MCF 10A (cell line): ENCODE data around the gene REEP2. TPM values are rescaled to one million over a fixed set of nuclear protein-coding genes. Genes with fewer than 3 reads are reported as not detected.
A peak's percentile ranks its signal among the peaks of the same experiment; 100 is the strongest.

Experiments used
- BruUV-seq: library from RNA; stranded (reverse); fragments of 400-500 nt; replicated peaks from 2 replicates; lab custom pipeline; 2021; lab: Mats Ljungman, UMichigan
- CTCF ChIA-PET: fragments of 300-600 bp; sonication (Branson Sonifier 250); formaldehyde crosslinking; extraction: SDS; loops from one replicate; lab custom pipeline; 2021; ENCODE audit warnings: antibody characterized with exemption, inconsistent platforms; lab: Yijun Ruan, JAX
- POLR2A ChIA-PET: fragments of 300-600, 350-650 bp; sonication (Branson Sonifier 250); formaldehyde crosslinking; extraction: SDS; loops from one replicate; lab custom pipeline; 2020; ENCODE audit warnings: antibody characterized with exemption, inconsistent platforms; lab: Yijun Ruan, JAX
- DNase-seq: peaks from one replicate; pipeline ENCODE4 v3.0.0-alpha.2; 2018; ENCODE audit not compliant: unreplicated experiment
- H3K27ac Mint-ChIP-seq: one replicate; pipeline ENCODE4 v1.8.0; 2022; ENCODE audit warnings: mild to moderate bottlenecking, low read depth, mixed read lengths; ENCODE audit not compliant: unreplicated experiment
- H3K27me3 Mint-ChIP-seq: one replicate; pipeline ENCODE4 v1.8.0; 2022; ENCODE audit warnings: mixed read lengths; ENCODE audit not compliant: insufficient read depth, unreplicated experiment
- H3K36me3 Mint-ChIP-seq: one replicate; pipeline ENCODE4 v1.8.0; 2022; ENCODE audit warnings: mild to moderate bottlenecking, moderate library complexity, mixed read lengths; ENCODE audit not compliant: insufficient read depth, unreplicated experiment
- H3K4me1 Mint-ChIP-seq: one replicate; pipeline ENCODE4 v1.8.0; 2022; ENCODE audit warnings: mixed read lengths; ENCODE audit not compliant: insufficient read depth, unreplicated experiment
- H3K4me3 Mint-ChIP-seq: one replicate; pipeline ENCODE4 v1.8.0; 2022; ENCODE audit warnings: mild to moderate bottlenecking, moderate library complexity, mixed read lengths; ENCODE audit not compliant: unreplicated experiment
- H3K9me3 Mint-ChIP-seq: one replicate; pipeline ENCODE4 v1.8.0; 2022; ENCODE audit warnings: mixed read lengths; ENCODE audit not compliant: unreplicated experiment
- CTCF ChIP-seq: fragments of 200-600 bp; IDR thresholded peaks from one replicate; pipeline ENCODE4 v1.8.0; 2022; ENCODE audit warnings: antibody characterized with exemption, mild to moderate bottlenecking; ENCODE audit not compliant: unreplicated experiment
- intact Hi-C: fragments of 100-400 bp; cut with micrococcal nuclease; formaldehyde crosslinking; loops from 2 replicates; pipeline ENCODE4 v1.14.1; 2022
- total RNA-seq: library from RNA; stranded (reverse); gene quantifications from 2 replicates; pipeline ENCODE4 v1.2.3, GENCODE V29; 2022

REEP2 gene
- total RNA-seq, 1 experiment from 2014 or later, result 0.77 TPM

DNA sequence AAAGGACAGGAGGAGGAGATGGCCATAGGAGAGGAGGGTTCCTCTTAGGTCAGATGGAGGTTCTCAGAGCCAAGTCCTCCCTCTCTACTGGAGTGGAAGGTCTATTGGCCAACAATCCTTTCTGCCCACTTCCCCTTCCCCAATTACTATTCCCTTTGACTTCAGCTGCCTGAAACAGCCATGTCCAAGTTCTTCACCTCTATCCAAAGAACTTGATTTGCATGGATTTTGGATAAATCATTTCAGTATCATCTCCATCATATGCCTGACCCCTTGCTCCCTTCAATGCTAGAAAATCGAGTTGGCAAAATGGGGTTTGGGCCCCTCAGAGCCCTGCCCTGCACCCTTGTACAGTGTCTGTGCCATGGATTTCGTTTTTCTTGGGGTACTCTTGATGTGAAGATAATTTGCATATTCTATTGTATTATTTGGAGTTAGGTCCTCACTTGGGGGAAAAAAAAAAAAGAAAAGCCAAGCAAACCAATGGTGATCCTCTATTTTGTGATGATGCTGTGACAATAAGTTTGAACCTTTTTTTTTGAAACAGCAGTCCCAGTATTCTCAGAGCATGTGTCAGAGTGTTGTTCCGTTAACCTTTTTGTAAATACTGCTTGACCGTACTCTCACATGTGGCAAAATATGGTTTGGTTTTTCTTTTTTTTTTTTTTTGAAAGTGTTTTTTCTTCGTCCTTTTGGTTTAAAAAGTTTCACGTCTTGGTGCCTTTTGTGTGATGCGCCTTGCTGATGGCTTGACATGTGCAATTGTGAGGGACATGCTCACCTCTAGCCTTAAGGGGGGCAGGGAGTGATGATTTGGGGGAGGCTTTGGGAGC is 29.5 kb downstream of the REEP2 start:
- ChIA-PET CTCF (interaction anchor here (0.5 to 9.2 kb wide), 5 partner anchors 25 to 693 kb away, joined by 3 to 268 read pairs (median 3); no protein-coding TSS in a partner anchor), POLR2A (interaction anchor here (1.4 to 15.2 kb wide), 4 partner anchors 32 to 83 kb away, joined by 3 to 626 read pairs (median 142); partner anchors contain the start of gene ETF1)
- Mint-ChIP-seq H3K36me3 (peaks cover 87% of the 10 kb centered on the region), H3K9me3 (no peaks in the 10 kb centered on the region), H3K4me3 (peak overlapping the region; percentile 78), H3K4me1 (peaks cover 41% of the 10 kb centered on the region), H3K27me3 (peaks cover 20% of the 10 kb centered on the region), H3K27ac (peak overlapping the region; percentile 93)
- intact Hi-C loops, result no loop called here
- DNase-seq, result no peak
- BruUV-seq, result no TSS peak
- no peak for TF ChIP-seq CTCF

- Mint-ChIP-seq H3K4me3 (no peak overlapping the region), H3K9me3 (no peaks in the 10 kb centered on the region), H3K4me1 (peaks cover 35% of the 10 kb centered on the region), H3K36me3 (peaks cover 80% of the 10 kb centered on the region), H3K27ac (peak overlapping the region; percentile 93), H3K27me3 (peaks cover 20% of the 10 kb centered on the region)
- no peak for TF ChIP-seq CTCF
- ChIA-PET POLR2A (interaction anchor here (0.8 to 15.2 kb wide), 8 partner anchors 15 to 84 kb away, joined by 3 to 626 read pairs (median 6); partner anchors contain the start of gene ETF1), CTCF (interaction anchor here (0.5 to 4.2 kb wide), 6 partner anchors 24 to 692 kb away, joined by 3 to 37 read pairs (median 3); no protein-coding TSS in a partner anchor)
- intact Hi-C loops, result no loop called here
- BruUV-seq, result no TSS peak
- DNase-seq, result no peak
Observed at GRCh38 chr5:138468966-138469539, 30.2 kb downstream of the REEP2 start.

DNA sequence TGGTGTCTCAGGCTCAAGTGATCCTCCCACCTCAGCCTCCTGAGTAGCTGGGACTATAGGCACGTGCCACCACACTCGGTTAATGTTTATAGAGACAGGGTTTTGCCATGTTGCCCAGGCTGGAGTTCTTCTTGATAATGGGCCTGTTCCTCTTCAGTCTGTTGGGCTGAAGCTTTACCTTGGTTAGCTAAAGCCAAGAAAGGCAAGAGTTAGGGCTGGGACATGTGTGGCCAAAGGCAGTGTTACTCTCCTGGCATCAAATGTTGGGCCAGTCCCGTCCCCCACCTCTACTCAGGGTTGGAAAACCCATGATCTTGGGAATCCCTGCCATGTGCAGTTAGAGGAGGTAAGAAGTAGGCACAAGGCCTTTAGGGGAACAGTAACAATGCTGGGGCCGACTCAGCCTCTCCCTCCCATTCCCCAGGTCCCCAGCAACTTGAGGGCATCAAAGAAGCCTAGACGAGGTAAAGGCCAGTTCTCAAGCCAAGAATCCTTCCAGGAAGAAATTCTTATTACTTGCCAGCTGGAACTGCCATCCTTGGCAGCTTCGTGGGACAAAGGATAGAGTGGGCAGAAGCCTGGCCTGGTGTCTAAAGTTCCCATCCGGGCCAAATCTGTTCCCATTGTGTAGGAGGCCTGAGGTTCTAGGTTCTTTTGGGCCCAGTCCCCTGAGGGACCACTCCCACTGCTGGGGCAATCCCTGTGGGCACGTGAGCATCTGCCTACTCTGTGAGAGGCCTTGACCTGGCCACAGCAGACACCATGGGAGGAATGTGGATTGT is 30.9 kb downstream of the REEP2 start:
- Mint-ChIP-seq H3K9me3 (no peaks in the 10 kb centered on the region), H3K4me3 (no peak overlapping the region), H3K4me1 (peaks cover 35% of the 10 kb centered on the region), H3K27ac (peak overlapping the region; percentile 93), H3K36me3 (peaks cover 79% of the 10 kb centered on the region), H3K27me3 (peaks cover 20% of the 10 kb centered on the region)
- ChIA-PET CTCF (interaction anchor here (0.6 to 4.2 kb wide), 6 partner anchors 23 to 1574 kb away, joined by 3 to 37 read pairs (median 3); partner anchors contain the start of gene NRG2), POLR2A (interaction anchor here (0.6 to 15.2 kb wide), 15 partner anchors 8 to 292 kb away, joined by 3 to 626 read pairs (median 3); partner anchors contain the start of gene ETF1)
- intact Hi-C loops, result no loop called here
- no TSS peak for BruUV-seq
- no peak for TF ChIP-seq CTCF
- DNase-seq, result peak; percentile 78
